Stimulated activated CD4-positive, alpha-beta T cell treated with anti-CD3 and anti-CD28 coated beads, Interleukin-4, amount 100 ng/mL, for 4 hours (primary cell): Measurements from ENCODE around the gene RALGDS.
A peak's percentile ranks its signal among the peaks of the same experiment; 100 is the strongest.

Experiments
- DNase-seq, 2 experiments: peaks; one replicate each; pipeline ENCODE4 v3.0.0-alpha.2; 2020

The RALGDS gene

DNA sequence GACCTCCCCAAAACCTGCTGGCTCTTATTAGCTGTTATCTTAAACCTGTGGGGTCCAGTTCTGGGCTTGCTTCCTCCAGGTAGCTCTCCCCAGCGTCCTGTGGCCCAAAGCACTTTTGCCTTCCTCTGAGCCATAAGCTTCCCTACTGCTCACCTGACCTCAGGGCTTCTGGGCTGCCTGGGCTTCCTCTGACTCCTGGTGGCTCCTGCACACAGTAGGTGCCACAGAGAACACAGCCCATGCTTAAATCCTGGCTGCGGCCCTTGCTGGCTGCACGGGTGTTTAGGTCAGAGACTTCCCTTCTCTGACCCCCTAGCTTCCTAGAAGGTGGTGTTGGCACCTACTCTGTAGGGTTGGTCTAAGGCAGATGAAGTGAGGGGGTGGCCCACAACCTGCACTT, 2.5 kb downstream of the RALGDS start:
- no peak for DNase-seq

DNA sequence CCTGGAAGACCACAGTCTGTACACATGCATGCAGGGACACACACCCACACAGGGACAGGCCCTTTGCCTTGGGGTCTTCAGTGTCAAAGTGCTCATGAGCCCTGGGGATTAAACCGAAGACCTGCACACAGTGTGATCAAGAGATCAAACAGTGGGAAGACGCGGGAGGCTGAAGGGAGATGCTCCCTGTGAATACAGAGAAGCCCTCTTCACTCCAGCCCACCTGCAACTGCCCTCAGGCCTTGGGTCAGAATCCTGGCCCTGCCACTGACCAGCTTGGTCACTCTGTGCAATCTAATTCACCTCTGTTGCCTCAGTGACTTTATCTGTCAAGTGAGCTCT, 2.9 kb downstream of the RALGDS start:
- DNase-seq = no peak

DNA sequence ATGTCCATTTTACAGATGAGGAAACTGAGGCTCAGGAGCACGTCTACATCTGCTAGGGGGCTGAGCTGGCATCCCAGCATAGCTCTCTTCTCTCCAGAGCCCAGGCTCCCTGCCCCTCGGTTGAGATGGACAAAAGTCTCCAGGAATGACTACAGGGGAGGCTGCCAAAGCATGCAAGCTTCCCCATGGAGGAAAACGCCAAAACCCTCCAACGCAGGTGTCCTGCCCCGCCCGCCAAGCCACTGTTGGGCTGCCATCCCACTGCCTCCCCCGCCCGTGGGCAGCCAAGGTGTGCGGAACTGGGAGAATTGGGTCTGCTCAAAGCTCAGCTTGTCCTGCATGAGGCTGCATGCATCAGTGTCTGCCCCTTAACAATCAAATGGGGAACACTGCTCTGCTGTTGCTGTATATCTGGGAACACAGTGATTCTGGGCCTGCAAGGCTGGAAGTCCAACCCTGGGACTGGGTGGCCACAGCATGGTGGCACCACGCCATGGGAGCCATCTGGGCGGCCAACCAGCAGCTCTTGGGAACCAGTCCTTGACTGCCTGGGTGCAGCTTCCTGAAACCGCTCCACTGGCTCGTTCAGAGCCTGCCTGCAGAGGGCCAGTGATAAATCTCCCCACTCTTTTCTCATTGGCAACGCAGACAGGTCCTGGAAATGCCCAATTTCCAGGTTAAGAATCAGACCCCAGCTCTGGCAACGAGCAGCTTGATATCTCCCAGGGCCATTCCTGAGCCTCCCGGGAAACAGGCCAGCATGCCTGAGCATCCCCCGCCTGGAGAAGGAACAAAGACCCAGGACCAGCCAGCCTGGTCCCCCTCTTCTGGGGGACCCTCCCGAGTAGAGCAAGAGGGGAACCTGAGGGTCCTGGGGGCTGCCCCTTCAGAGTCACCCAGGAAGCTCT, 3.5 kb downstream of the RALGDS start:
- DNase-seq = no peak

DNA sequence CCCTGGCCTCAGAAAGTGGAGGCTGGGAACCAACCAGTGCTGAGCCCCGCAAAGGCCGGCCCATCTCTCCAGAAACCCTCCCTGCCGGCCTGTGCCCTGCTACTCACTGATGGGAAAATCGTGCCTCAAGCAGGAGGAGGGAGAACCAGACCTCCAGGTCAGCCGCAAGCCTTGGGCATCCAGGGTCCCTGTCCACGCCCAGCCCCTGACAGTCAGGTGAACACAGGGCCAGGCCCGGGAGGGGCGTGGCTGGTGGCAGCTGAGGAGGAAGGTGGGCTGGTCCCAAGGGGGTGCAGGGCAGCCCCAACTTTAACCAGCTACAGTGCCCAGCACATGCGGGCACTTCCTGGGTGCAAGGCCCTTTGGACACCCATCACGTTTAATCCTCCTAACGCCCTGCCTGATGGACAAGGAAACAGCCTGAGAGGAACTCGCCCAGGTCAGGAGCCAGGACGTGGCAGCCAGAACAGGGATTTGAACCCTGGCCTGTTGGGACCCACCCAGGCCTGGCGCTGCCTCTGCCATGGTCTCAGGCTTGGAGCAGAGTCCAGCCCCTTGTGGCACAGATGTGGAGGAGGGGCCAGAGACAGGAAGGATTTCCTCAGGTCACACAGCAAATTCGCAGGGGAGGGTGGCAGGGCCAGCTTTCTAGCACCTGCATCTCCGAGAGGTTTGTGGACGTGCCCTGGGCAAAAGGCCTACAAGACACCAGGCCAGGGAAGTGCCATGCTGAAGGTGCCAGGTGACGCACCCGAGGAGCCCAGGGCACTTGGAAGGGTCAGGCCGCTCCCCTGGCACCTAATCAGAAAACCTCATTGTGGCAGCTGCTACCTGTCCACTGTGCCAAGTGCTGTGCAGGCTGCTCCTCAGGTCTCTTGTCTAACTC, 4.5 kb downstream of the RALGDS start:
- DNase-seq = no peak

DNA sequence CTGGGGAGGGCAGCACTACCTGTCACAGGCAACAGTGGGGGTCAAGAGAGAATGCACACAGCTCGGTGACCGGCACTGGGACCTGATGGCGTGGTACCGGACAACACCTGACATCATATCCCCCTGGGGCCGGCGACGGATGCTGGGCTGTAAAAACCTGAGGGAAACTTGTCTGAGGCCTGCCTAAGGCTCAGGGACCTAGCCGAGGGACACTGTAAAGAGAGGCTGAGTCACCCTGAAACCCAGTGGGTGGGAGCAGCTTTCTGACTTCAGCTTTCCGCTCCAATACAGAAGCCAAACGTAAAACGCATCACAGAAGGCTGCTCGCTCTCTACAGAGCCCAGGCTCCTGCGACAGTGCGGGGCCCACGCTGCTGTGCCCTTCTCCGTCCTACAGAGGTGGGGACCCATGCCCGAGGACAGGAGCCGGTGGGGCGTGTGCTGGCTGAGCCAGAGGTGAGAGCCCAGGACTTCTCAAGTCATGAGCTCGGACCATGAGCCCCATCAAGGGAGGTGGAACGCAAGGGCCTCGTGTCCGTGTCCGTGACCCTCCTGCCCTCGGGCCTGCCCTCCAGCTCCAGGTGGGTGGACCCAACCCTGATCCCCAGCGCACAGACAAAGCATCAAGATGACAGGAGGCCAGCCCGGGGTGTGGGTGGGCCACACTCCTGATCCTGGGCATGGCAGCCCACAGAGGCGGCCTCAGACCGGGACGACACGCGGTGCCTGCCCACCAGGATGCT, 5.3 kb downstream of the RALGDS start:
- peak; percentile 55 to 71 for DNase-seq

DNA sequence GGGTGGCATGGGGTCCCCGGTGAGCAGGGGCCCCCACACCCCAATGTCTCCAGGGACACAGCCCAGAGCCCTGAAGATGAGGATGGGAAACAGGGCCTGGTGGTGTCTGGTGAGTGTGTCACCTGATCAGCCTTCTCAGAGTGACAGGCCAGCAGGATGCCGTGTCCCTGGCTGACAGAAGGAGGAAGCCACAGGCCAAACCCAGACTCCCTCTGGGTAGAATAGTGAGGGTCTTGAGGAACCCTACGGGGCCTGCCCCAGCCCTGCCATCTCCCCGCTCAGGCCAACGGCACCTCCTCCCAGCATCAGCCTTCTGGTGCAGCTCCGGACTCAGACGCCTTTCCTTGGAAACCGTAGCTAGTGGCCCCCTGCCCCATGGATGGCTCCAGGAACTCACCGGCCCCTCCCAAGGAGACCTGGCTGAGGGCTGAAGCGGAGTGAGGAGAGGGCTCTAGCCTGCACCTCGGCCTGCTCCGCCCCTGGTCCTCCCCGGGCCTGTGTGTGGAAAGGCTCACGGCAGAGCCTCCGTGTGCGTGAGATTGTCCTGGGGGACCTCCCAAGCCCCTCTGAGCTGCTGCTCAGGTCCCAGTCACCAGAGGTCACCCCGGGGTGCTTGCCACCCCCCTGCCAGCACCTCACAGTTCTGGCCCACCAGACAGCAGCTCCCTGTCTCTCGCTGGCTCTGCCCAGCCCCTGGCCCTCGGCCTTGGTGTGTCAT, 6.0 kb downstream of the RALGDS start:
- no peak for DNase-seq

DNA sequence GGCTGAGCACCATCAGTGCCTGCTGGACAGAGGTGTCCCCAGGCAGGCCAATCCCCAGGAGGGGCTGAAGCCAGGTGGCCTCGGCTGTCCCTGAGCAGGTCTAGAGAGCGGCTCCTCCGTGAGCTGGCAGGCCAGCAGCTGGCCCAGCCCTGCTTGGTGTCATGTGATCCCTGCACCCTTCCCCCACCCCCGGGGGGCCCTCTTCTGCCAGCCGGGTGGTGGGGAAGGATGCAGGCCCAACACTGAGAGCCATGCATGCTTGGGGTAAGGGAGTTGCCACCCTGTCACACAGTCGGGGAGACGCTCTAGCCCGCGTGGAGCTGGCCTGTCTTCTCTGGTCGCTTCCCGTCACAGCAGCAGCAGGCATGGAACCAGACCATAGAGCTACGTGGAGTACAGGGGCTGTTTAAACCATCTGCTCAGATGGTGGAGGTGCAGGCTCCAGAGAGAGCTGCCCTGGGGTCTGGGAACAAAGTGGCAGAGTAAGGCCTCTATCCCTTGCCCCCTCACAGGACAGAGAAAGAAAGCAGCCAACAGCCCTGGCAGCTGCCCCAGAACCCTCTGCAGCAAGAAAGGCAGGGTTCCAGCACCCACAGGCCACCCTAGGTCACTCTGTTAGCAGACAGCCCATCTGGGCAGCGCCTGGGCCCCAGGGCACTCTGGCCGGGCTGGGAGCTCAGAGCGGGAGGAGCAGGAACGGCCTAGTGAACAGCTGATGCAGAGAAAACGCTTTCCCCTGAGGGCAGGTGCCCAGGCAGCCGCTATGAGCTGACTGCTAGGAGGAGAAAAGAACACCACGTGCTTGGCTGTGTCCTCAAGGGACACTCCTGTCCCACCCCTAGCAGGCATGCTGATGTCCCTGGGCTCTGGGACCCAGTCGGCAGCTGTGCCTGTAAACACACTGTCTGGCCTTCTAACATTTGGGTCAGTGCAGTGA, 6.8 kb downstream of the RALGDS start:
- DNase-seq = no peak

DNA sequence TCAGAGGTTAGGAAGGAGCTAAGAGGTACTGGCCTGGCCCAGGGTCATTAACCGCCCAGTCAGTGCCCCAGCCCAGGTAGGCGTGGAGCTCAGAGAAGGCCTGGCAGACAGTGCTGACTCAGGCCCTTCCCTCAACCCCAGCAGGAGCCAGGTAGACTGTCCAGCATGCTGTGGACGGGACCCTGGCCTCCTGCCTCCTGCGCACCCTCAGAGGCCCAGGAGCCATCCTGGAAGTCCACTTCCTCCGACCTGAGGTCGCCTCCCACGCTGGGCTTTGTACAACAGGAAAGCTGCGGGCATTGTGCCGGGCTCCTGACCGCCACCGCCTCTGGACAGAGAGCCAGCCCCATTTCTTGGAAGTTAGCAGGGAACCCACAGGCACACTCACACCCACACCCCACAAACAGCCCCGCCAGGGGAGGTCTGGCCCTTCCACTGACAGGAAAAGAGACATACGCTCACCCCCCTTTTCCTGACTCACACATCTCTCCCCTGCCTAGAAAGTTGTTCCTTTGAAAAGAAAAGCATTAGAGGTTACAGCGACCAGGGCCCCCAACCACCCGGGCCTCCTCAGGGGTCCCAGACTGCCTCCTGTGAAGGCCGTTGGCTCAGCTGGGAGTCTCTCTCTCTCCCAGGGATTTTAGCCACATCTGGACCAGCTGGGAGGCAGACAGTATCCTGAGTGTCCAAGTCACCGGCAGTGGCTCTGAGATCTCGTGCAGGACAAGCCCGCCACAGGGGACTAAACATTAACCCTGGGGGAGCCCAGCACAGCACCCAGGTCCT, 7.7 kb downstream of the RALGDS start:
- no peak for DNase-seq

DNA sequence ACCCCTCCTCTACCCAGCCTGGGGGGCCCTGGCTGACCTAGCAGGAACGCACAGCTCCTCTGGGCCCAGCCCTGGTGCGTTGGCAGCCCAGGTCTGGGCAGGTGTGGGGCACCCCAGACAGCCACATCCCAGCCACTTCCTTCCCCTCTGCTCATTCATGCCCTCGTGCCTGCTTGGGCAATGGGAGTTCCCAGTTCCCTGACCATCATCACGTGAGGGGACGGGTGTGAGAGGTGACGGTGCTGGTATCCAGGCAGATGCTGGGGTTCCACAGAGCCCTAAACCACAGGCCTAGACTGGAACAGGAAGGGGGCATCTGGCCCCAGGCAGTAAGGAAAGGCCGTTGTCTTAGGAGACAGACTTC, 8.4 kb downstream of the RALGDS start:
- no peak for DNase-seq

DNA sequence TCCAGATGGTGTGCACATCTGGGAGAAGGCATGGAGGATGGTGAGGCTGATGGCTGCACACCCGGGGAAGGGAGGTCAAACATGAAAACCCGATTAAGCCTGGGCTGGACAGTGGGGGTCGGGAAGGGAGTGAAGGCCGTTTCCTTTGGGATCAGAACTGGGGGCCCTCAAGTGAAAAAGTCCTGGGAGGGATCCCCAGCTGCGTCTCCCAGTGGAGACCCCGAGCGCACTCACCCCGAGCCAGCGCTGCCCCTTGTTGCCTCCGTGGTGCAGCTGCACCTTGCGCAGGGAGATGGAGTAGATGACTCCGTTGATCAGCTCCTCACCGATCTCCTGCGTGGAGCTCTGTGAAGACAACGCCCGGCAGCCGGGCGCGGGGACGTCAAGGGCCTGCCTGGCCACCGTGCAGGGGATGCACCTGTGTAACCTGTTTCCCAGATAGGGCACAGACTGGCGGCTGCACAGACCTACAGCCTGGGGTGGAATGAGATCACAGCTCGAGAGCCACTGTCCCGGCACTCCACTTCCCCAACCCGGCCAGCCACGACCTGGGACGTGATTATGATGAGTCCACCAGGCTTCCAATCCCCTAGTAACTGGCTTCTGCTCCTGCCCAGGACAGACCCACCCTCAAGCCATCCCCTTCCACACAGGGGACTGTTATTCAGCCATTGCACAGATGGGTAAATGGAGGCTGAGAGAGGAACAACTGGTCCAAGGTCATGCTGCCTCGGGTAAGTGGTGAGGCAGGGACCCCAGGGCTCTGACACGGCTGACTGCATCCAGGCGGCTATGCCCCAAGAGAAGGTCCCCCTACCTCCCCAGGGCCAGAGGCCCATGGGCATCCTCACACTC, 9.0 kb downstream of the RALGDS start:
- DNase-seq = no peak

DNA sequence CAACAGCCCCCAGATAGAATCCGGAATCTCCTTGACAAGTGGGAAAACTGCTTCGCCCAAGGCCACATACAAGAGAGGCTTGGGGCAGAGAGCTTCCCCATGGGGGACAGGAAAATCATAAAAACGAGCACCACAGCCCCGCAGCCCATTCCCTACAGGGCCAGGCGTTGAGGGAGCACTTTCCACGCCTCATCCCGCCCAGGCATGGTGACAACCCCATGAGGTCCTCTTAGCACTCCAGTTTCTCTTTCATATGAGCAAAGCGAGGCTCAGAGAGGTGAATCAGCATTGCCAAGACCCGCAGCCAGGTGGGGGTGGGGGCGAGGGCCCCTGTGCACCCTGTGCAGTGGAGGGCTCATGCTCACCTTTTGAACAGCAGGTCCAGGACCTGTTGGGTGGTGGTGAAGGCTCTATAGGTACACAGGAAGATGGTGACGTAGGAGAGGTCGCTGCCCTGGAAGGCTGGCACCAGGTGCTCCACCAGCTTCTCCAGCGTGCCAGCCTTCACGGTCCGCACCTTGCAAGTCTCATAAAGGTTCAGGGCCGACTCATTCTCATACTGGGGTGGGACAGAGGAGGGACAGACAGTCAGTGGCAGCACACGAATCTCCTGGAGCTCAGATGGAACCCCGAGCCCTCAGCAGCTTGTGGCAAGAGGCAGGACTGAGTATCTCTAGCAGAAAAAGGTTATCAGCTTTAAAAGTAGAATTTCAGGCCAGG, 10.9 kb downstream of the RALGDS start:
- DNase-seq = no peak

DNA sequence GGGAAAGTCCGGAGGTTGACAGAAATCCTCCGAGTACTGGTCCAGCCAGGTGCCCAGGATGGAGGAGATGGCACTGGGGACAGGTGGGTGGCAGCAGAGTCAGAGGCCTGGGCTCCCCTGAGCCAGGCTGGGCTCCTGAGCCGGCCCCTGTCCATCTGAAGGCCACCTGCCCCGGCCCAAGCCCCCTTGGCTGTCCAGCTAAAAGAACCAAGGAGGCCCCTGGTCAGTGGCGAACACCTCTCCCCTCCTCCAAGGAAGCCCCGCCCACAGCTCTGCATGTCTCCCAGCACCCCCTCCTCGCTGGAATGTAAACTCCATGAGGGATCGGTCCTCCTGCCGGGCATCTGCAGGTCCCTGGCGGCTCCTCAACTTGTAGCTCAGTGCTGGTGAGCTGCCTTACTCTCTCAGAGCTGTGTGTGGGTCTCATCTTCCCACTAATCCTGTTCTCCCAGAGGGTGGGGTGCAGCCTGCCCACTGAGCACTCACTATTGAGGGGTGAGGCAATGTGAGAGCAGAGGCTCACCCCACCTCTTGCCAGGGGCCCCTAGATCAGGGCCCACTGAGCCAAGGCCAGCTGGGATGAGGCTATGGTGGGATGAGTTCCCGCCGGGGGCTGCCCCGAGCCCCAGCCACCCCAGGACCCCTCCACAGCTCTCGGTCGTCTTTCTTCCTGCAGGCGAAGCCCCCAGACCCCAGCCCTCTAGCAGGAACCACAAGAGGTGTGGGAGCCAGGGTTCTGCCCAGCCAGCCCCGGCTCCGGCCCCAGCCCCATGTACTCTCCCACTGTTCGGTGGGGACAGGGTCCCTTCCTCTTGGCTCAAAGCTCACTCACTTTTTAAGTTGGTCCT, 12.0 kb downstream of the RALGDS start:
- no peak for DNase-seq

DNA sequence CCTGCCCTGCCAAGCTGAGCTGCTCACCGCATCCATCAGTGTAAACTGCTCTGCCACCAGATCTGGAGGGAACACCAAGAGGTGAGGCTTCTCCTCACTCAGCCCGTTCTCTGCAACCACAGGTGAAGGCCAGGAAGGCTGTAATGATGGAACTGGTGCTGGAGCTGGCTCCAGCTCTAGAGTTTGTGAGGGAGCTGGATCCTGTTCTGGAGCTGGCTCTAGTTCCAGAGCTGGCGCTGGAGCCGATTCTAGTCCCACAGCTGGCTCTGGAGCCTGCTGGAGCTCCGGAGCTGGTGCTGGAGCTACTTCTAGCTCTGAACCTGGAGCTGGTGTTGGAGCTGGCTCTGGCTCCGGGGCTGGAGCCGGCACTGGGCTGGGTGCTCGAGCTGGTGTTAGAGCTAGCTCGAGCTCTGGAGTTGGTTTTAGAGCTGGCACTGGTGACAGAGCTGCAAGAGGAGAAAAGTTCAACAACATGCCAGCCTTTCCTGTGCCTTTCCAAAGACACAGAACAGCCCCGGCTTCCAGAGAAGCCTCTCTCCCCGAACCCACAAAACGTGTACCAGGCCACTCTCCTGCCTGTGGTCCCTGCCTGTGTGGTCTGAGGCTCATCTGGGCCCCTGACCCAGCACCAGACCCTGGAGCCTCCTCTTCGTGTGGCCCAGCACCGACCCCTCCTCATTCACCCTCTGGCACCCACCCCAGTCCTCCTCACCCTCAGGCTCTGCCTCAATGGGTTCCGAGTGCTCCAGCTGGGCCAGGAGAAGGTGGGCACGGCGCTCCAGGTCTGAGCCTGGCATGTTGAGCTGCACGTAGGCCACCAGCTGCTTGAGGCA, 12.9 kb downstream of the RALGDS start:
- no peak for DNase-seq

DNA sequence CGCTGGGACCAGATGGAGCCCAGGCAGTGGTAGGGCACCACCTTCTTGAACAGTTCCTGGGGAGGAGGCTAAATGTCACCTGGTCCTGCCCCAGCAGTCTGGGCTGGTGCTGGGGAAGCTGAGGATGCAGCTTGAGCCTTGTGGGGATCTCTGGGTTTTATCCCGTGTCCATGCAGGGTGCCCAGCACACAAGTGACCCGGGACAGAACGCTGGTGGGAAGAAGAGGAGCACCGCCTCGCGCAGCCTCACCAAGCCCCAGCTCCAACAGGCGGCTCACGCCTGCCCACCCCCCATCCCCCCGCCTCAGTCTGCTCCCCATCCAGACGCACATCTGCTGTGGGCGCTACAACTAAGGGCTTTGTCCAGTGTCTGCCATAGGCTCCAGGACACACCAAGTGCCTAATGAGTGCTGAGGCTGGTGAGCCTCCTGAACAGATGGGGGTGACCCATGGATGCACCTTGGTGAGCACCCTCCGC, 13.8 kb downstream of the RALGDS start:
- DNase-seq = no peak

DNA sequence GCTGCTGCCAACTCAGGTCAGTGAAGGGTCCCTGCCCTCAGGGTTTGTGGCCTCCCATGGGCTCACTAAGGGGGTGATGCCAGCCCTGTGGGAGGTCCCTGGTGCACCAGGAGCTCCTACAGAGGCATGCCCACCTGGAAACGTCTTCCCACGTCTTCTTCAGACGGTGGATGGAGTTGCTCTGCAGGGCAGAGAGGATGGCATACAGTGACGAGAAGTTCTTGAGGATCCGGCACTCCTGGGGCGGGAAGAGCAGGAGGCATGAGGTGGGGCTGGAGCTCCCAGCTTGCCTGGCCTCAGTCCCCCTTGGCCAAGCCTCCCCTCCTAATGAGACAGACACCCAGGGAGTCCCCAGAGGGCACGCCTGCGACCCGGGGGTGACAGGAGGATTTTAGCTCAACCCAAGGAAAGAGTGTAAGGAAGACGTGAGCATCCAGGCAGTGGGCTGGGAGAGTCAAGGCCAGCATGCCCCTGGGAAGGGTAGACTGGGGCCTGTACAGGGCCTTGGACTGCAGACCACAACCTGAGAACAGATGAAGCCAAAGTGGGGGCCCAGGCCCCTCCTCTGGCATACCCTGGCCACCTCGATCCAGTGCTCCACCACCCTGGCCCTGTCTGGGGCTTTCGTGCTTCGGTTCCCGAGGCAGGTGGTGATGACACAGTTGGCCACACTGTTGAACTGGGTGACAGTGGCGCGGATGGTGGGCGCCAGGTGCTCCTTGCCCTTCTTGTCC, 14.4 kb downstream of the RALGDS start:
- no peak for DNase-seq

DNA sequence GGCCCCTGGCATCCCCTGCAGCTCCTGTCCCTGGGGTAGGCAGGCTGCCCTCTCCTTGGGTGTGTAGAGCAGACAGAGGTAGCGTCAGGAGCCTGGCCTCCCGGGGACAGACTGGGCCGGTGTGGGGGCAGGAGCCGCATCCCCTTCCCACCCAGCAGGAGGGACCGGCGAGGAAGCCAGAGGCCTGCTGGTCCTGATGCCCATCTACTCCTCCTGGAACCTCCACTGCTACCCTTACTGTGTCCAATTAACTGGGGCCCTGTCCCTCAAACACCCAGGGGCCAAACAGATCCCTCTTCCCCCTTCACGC, 15.6 kb downstream of the RALGDS start:
- no peak for DNase-seq
